Neural cell (in vitro differentiated cells): ENCODE measurements around the gene STK32B.

Experiments used
- CTCF ChIP-seq: fragments of 450-650 bp; IDR thresholded peaks from 2 replicates; pipeline ENCODE4 v1.5.1; 2014; ENCODE audit warnings: antibody characterized with exemption, mild to moderate bottlenecking, moderate library complexity; ENCODE audit not compliant: poor library complexity, severe bottlenecking
- EP300 ChIP-seq: fragments of 450-650 bp; conservative IDR thresholded peaks from 2 replicates; pipeline ENCODE4 v1.6.1; 2014; ENCODE audit warnings: antibody characterized with exemption, mild to moderate bottlenecking, moderate library complexity; ENCODE audit not compliant: poor library complexity, severe bottlenecking
- EZH2 ChIP-seq: fragments of 200-600, 300-800 bp; shearing (Covaris generic), sonication (generic); IDR thresholded peaks from 2 replicates; pipeline ENCODE4 v1.6.1; 2014; ENCODE audit warnings: antibody characterized with exemption, low read length, borderline replicate concordance, mild to moderate bottlenecking; ENCODE audit not compliant: insufficient read depth, poor library complexity, severe bottlenecking
- RAD21 ChIP-seq: fragments of 450-650 bp; conservative IDR thresholded peaks from 2 replicates; pipeline ENCODE4 v1.6.1; 2014; ENCODE audit warnings: antibody characterized with exemption, mild to moderate bottlenecking, moderate library complexity

GRCh38 chr4:5027346-5027745, 23.9 kb upstream of the STK32B start:
- no peak for TF ChIP-seq CTCF
- TF ChIP-seq RAD21, result no peak
- TF ChIP-seq EZH2, result no peak
- TF ChIP-seq EP300, result no peak
